ENCODE results near the gene ERN1. TPM values are rescaled to one million over a fixed set of nuclear protein-coding genes. Genes with fewer than 3 reads are reported as not detected.

ERN1 gene
- total RNA-seq, 1 donor from 2014 or later: 12.1 TPM

- Mint-ChIP-seq H3K27me3 (no peaks in the 10 kb centered on the region), H3K9me3 (no peaks in the 10 kb centered on the region), H3K4me1 (ENCODE audit: unreplicated experiment) (no peaks in the 10 kb centered on the region), H3K4me3 (no peak overlapping the region), H3K36me3 (peaks cover 8% of the 10 kb centered on the region), H3K27ac (no peak overlapping the region)
- no peak for TF ChIP-seq CTCF (conservative IDR thresholded peaks at IDR 0.05)
- DNase-seq (ENCODE audit: extremely low spot score, unreplicated experiment): no peak
Measured at GRCh38 chr17:64039106-64039400, 90.9 kb downstream of the ERN1 start.

- TF ChIP-seq CTCF (conservative IDR thresholded peaks at IDR 0.05): no peak
- no peak overlapping the region for H3K4me3 Mint-ChIP-seq
- H3K27ac Mint-ChIP-seq: no peak overlapping the region
- no peaks in the 10 kb centered on the region for H3K27me3 Mint-ChIP-seq
- no peaks in the 10 kb centered on the region for H3K4me1 Mint-ChIP-seq (ENCODE audit: unreplicated experiment)
- H3K9me3 Mint-ChIP-seq: no peaks in the 10 kb centered on the region
- DNase-seq (ENCODE audit: extremely low spot score, unreplicated experiment): peak; percentile 60
- H3K36me3 Mint-ChIP-seq: peaks cover 8% of the 10 kb centered on the region
Measured at GRCh38 chr17:64038331-64039105, 91.4 kb downstream of the ERN1 start.

- H3K36me3 Mint-ChIP-seq: peaks cover 8% of the 10 kb centered on the region
- no peaks in the 10 kb centered on the region for H3K4me1 Mint-ChIP-seq (ENCODE audit: unreplicated experiment)
- H3K27ac Mint-ChIP-seq: no peak overlapping the region
- no peak for TF ChIP-seq CTCF (conservative IDR thresholded peaks at IDR 0.05)
- no peak for DNase-seq (ENCODE audit: extremely low spot score, unreplicated experiment)
- H3K27me3 Mint-ChIP-seq: no peaks in the 10 kb centered on the region
- no peak overlapping the region for H3K4me3 Mint-ChIP-seq
- no peaks in the 10 kb centered on the region for H3K9me3 Mint-ChIP-seq
Measured at GRCh38 chr17:64037802-64038201, 92.1 kb downstream of the ERN1 start.

- Mint-ChIP-seq H3K27me3 (no peaks in the 10 kb centered on the region), H3K27ac (no peak overlapping the region), H3K36me3 (peaks cover 6% of the 10 kb centered on the region), H3K4me3 (no peak overlapping the region), H3K4me1 (ENCODE audit: unreplicated experiment) (no peaks in the 10 kb centered on the region), H3K9me3 (no peaks in the 10 kb centered on the region)
- peak; percentile 18 for DNase-seq (ENCODE audit: extremely low spot score, unreplicated experiment)
- TF ChIP-seq CTCF (conservative IDR thresholded peaks at IDR 0.05): no peak
Measured at GRCh38 chr17:64037180-64037579, 92.8 kb downstream of the ERN1 start.

GRCh38 chr17:64036198-64036922 is 93.6 kb downstream of the ERN1 start:
- peak; percentile 42 for DNase-seq (ENCODE audit: extremely low spot score, unreplicated experiment)
- H3K27ac Mint-ChIP-seq: no peak overlapping the region

More at GRCh38 chr17:64036198-64036922, 93.6 kb downstream of the ERN1 start:
- no peaks in the 10 kb centered on the region for H3K9me3 Mint-ChIP-seq
- no peaks in the 10 kb centered on the region for H3K27me3 Mint-ChIP-seq
- no peaks in the 10 kb centered on the region for H3K4me1 Mint-ChIP-seq (ENCODE audit: unreplicated experiment)
- no peak overlapping the region for H3K4me3 Mint-ChIP-seq
- H3K36me3 Mint-ChIP-seq: peaks cover 3% of the 10 kb centered on the region
- TF ChIP-seq CTCF (conservative IDR thresholded peaks at IDR 0.05): no peak

All from type B pancreatic cell (in vitro differentiated cells).